Coronary artery (tissue), 2 donors: Measurements from ENCODE around the gene GRB10.

Experiments
- DNase-seq: peaks from one replicate; pipeline ENCODE4 v3.0.0-alpha.2; 2017; ENCODE audit warnings: low spot score
- H3K27ac ChIP-seq, 2 donors: fragments of 200-600 bp; sonication (generic); one replicate each; pipeline ENCODE4 v1.5.1; 2016 to 2019
- H3K4me3 ChIP-seq: fragments of 200-600 bp; sonication (generic); 2 replicates; pipeline ENCODE4 v1.5.1; 2016; ENCODE audit warnings: mild to moderate bottlenecking, moderate library complexity
- TF ChIP-seq, protein P1 (sequence below): fragments of 200-600 bp; sonication (generic); IDR thresholded peaks from one replicate; pipeline ENCODE4 v1.5.1; 2019; ENCODE audit warnings: antibody characterized with exemption

Gene GRB10

DNA sequence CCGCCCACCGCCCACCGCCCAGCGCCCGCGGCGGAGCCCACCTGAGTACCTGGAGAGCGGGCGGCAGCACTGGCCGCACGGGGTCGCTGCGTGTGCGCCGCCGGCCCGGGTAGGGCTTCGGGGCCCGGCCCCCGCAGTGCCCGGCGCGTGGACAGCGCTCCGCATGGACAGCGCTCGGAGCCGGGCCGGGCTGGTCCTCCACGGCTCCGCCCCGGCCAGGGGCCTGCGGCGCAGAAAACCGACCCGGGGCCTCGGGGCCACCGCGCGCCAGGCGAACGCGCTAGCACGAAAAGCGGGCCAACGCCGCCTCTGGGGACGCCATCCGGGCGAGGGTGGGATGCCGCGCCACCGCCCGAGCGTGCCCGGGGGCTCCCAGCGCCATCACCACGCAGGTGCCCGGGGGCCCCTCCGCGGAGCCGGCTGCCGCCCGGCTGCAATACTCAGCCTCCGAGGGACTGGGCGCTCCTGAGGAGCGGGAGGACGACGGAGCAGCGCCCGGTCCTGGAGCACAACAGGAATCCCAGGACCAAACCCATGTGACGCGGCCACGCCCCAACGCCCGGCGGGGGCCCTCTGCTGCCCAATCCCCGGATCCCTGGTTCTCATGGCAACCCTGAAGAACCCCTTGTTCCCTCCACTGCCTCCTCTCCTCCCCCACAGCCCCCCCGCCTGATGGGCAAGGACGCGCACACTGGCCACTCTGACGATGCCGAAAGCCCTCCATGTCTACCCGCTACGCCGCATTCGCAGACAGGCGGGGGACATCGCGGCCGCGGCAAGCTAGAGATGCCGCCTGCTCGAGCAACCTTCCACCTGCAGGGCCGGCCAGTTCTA, at the start of gene GRB10:
TSS of gene GRB10 (minus strand) at position 522 of the 834 bp plus-strand sequence. CDS start 50,574 bp downstream, outside the sequence.
- Histone ChIP-seq H3K27ac (peak within 1 kb of the TSS in 1 of 2 donors; percentile 16), H3K4me3 (peak within 1 kb of the TSS; percentile 74)
- no peak for DNase-seq
- TF ChIP-seq, protein P1, sequence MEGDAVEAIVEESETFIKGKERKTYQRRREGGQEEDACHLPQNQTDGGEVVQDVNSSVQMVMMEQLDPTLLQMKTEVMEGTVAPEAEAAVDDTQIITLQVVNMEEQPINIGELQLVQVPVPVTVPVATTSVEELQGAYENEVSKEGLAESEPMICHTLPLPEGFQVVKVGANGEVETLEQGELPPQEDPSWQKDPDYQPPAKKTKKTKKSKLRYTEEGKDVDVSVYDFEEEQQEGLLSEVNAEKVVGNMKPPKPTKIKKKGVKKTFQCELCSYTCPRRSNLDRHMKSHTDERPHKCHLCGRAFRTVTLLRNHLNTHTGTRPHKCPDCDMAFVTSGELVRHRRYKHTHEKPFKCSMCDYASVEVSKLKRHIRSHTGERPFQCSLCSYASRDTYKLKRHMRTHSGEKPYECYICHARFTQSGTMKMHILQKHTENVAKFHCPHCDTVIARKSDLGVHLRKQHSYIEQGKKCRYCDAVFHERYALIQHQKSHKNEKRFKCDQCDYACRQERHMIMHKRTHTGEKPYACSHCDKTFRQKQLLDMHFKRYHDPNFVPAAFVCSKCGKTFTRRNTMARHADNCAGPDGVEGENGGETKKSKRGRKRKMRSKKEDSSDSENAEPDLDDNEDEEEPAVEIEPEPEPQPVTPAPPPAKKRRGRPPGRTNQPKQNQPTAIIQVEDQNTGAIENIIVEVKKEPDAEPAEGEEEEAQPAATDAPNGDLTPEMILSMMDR = no peak

DNA sequence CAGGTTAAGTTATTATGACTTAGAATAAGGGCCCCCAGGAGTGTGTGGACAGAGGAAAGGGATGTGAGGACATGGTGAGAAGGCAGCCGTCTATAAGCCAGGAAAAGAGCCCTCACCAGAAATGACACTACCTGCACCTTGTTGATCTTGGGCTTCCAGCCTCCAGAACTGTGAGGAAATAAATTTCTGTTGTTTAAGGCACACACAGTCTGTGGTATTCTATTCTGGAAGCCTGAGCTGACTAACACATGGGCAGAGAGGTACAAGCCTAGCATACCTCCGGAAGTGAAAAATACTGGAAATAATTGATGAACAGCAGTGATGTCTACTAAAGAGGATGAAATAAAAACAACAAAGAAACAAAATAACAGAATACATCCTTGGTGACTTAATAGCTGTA, 46.1 kb upstream of the GRB10 start:
- TF ChIP-seq, protein P1 = no peak
- no peak for DNase-seq
- Histone ChIP-seq H3K27ac (no peak overlapping the region), H3K4me3 (no peak overlapping the region)

DNA sequence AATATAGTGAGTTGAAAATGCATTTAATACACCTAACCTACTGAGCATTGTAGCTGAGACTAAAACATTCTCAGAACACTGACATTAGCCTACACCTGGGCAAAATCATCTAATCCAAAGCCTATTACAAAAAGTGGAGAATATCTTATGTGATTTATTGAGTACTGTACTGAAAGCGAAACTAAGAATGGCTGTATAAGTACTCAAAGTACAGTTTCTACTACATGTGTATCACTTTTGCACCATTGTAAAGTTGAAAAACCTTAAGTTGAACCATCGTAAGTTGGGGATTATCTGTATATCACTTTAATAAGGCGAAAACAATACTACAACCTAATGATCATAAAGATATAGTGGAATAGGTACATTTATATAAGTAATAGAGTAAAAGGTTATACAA, 45.4 kb upstream of the GRB10 start:
- no peak for DNase-seq
- Histone ChIP-seq H3K27ac (no peak overlapping the region), H3K4me3 (no peak overlapping the region)
- TF ChIP-seq, protein P1 = no peak

DNA sequence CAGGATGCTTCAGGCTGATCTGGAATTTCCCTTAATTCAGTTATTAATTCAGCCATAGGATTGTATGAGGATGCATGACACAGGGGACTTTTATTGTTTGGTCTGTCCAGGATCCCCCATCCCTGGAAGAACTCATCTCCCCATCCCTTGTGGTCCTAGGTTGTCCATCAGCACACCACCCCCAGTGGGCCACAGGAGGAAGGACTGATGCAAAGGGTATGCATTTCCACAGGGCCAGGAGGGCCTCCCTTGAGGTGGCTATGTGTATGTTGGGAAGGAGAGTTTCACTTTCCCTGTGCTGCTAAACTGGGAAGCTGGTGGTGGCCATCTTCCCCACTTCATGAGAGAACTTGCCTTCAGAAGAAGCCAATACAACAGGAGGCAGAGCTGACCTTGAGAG, 44.6 kb upstream of the GRB10 start:
- no peak for DNase-seq
- H3K27ac ChIP-seq = no peak overlapping the region
- TF ChIP-seq, protein P1 = no peak

DNA sequence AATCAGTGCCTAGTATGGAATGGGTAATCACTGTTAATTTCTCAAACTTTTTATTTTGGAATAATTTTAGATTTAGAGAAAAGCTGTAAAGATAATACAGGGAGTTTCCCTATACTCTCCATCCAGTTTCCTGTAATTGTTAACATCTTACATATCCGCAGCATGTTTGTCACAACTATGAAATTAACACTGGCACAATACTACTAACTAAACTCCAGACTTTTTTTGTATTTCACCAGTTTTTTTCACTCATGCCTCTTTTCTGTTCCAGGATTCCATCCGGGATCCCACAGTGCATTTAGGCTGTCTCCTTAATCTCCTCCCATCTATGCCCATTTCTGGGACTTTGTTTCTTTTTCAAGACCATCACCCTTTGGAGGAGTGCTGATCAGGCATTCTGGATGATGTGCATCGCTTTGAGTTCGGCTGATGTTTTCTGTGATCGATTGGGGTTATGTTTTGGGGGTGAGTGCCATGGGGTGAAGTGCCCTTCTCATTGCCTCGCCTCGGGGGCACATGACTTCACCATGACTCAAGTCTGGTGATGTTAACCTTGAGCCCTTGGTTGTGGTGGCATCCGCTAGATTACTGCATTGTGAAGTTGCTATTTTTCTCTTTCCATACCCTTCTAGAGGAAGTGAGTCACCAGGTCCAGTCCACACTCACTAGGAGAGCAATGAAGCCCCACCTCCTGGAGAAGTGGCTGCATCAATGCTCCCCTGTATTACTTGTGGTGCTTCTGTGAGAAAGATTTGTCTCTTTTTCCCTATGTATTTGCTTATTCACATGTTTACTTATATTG, 43.9 kb upstream of the GRB10 start:
- Histone ChIP-seq H3K27ac (no peak overlapping the region), H3K4me3 (no peak overlapping the region)
- TF ChIP-seq, protein P1 = no peak
- no peak for DNase-seq

More for the DNA sequence above, 44.6 kb upstream of the GRB10 start:
- no peak overlapping the region for H3K4me3 ChIP-seq

DNA sequence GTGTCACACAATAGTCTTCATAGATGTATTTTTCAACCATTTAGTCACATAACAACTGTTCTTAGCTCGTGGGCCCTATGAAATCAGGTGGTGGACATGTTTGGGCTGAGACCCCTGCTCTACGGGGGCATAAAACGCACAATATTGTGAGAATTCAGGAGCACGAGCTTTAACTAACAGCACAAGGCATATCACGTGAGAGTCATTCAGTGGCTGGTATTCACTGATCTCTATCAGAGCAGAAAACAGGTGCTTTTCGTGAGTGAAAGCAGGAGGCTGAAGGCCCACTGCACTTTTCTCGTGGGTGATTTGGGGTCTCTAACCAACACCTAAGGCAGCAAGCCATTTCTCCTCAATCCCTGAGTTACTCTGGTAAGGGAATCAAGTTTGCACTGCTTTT, 42.8 kb upstream of the GRB10 start:
- DNase-seq = no peak
- TF ChIP-seq, protein P1 = no peak
- Histone ChIP-seq H3K4me3 (no peak overlapping the region), H3K27ac (no peak overlapping the region)
